Ramos (cell line): Measurements from ENCODE around the gene FANK1.
"Not testable (repeated sequence)": the region's sequence is repeated elsewhere in the genome, so short reads cannot be mapped to it uniquely, and the experiment has no call there.

ENCODE experiments used
- in situ Hi-C: fragments of 300-500 bp; cut with MboI; formaldehyde crosslinking; loops from one replicate; pipeline ENCODE4 v1.14.3; 2022; ENCODE audit warnings: low sequenced_read_pairs; ENCODE audit not compliant: unreplicated experiment

FANK1 gene

GRCh38 chr10:126014309-126014708, 117.9 kb downstream of the FANK1 start:
- in situ Hi-C loops, result no loop called here

GRCh38 chr10:126015413-126015812, 119.0 kb downstream of the FANK1 start:
- in situ Hi-C loops, result no loop called here

GRCh38 chr10:126016156-126016805, 119.9 kb downstream of the FANK1 start:
- in situ Hi-C loops, result no loop called here

GRCh38 chr10:126016882-126017281, 120.5 kb downstream of the FANK1 start:
- in situ Hi-C loops, result no loop called here

- in situ Hi-C loops, result no loop called here
These were observed 121.7 kb downstream of the FANK1 start for GRCh38 chr10:126017961-126018560.

GRCh38 chr10:126021833-126022500, 125.6 kb downstream of the FANK1 start:
- in situ Hi-C loops, result no loop called here

GRCh38 chr10:126022841-126023240, 126.5 kb downstream of the FANK1 start:
- in situ Hi-C loops, result no loop called here

GRCh38 chr10:126027692-126028091, 131.3 kb downstream of the FANK1 start:
- in situ Hi-C loops, result no loop called here

- in situ Hi-C loops, result no loop called here
These were observed 133.6 kb downstream of the FANK1 start for GRCh38 chr10:126029999-126030398.

GRCh38 chr10:126034586-126034985, 138.2 kb downstream of the FANK1 start:
- in situ Hi-C loops, result no loop called here

GRCh38 chr10:126036515-126036914, 140.2 kb downstream of the FANK1 start:
- in situ Hi-C loops, result no loop called here

GRCh38 chr10:126037946-126038345, 141.6 kb downstream of the FANK1 start:
- in situ Hi-C loops, result no loop called here

- in situ Hi-C loops, result no loop called here
These were observed 144.8 kb downstream of the FANK1 start for GRCh38 chr10:126041117-126041516.

GRCh38 chr10:126041804-126042231, 145.5 kb downstream of the FANK1 start:
- in situ Hi-C loops, result no loop called here

- in situ Hi-C loops, result no loop called here
These were observed 146.0 kb downstream of the FANK1 start for GRCh38 chr10:126042354-126042753.

- in situ Hi-C loops, result no loop called here
These were observed 146.5 kb downstream of the FANK1 start for GRCh38 chr10:126042906-126043305.

GRCh38 chr10:126043389-126043788, 147.0 kb downstream of the FANK1 start:
- in situ Hi-C loops, result no loop called here

- in situ Hi-C loops, result no loop called here
These were observed 149.5 kb downstream of the FANK1 start for GRCh38 chr10:126045861-126046260.

GRCh38 chr10:126046831-126047230, 150.5 kb downstream of the FANK1 start:
- in situ Hi-C loops, result no loop called here

GRCh38 chr10:126047749-126048148, 151.4 kb downstream of the FANK1 start:
- in situ Hi-C loops, result not testable (repeated sequence)
